GM18519 (cell line): Measurements from ENCODE around the gene PLCD3.

Source experiments
- ATAC-seq: cut with Tn5 transposase; IDR thresholded peaks from one replicate; pipeline ENCODE4 v1.9.1; 2021; ENCODE audit warnings: mild to moderate bottlenecking, moderate library complexity; ENCODE audit not compliant: unreplicated experiment, low FRiP score

PLCD3 gene

GRCh38 chr17:45104497-45104896 lies 27.8 kb downstream of the PLCD3 start:
- no peak for ATAC-seq

- ATAC-seq: no peak
Observed at GRCh38 chr17:45104029-45104428, 28.3 kb downstream of the PLCD3 start.

- no peak for ATAC-seq
Observed at GRCh38 chr17:45103269-45103795, 29.0 kb downstream of the PLCD3 start.

- ATAC-seq: no peak
Observed at GRCh38 chr17:45102856-45103255, 29.5 kb downstream of the PLCD3 start.

- ATAC-seq: no peak
Observed at GRCh38 chr17:45101883-45102811, 30.2 kb downstream of the PLCD3 start.

- ATAC-seq: no peak
Observed at GRCh38 chr17:45101546-45101882, 30.8 kb downstream of the PLCD3 start.

GRCh38 chr17:45098869-45099616 lies 33.3 kb downstream of the PLCD3 start:
- no peak for ATAC-seq

- ATAC-seq: no peak
Observed at GRCh38 chr17:45098081-45098868, 34.0 kb downstream of the PLCD3 start.

GRCh38 chr17:45096926-45097325 lies 35.4 kb downstream of the PLCD3 start:
- no peak for ATAC-seq

- no peak for ATAC-seq
Observed at GRCh38 chr17:45096141-45096540, 36.2 kb downstream of the PLCD3 start.

GRCh38 chr17:45093444-45094110 lies 38.7 kb downstream of the PLCD3 start:
- no peak for ATAC-seq

GRCh38 chr17:45092911-45093430 lies 39.3 kb downstream of the PLCD3 start:
- no peak for ATAC-seq

- no peak for ATAC-seq
Observed at GRCh38 chr17:45091778-45092425, 40.4 kb downstream of the PLCD3 start.

GRCh38 chr17:45090711-45091110 lies 41.6 kb downstream of the PLCD3 start:
- ATAC-seq: no peak

GRCh38 chr17:45088741-45089140 lies 43.6 kb downstream of the PLCD3 start:
- no peak for ATAC-seq

GRCh38 chr17:45087978-45088377 lies 44.3 kb downstream of the PLCD3 start:
- ATAC-seq: no peak

- no peak for ATAC-seq
Observed at GRCh38 chr17:45087504-45087975, 44.8 kb downstream of the PLCD3 start.

- no peak for ATAC-seq
Observed at GRCh38 chr17:45086865-45087503, 45.3 kb downstream of the PLCD3 start.

- no peak for ATAC-seq
Observed at GRCh38 chr17:45086391-45086790, 45.9 kb downstream of the PLCD3 start.
